GM18507 (cell line): Measurements from ENCODE around the gene TPM3.
A peak's percentile ranks its signal among the peaks of the same experiment; 100 is the strongest.
"Not testable (repeated sequence)": the region's sequence is repeated elsewhere in the genome, so short reads cannot be mapped to it uniquely, and the experiment has no call there.

ENCODE experiments used
- DNase-seq: peaks from one replicate; pipeline ENCODE4 v3.0.0; 2011; ENCODE audit warnings: low read depth; ENCODE audit not compliant: insufficient read length; ENCODE audit errors: extremely low spot score
- FAIRE-seq: peaks from 2 replicates; lab custom pipeline; 2011; peaks lifted over from hg19 to GRCh38; lab: Jason Lieb, UNC

TPM3 gene

DNA sequence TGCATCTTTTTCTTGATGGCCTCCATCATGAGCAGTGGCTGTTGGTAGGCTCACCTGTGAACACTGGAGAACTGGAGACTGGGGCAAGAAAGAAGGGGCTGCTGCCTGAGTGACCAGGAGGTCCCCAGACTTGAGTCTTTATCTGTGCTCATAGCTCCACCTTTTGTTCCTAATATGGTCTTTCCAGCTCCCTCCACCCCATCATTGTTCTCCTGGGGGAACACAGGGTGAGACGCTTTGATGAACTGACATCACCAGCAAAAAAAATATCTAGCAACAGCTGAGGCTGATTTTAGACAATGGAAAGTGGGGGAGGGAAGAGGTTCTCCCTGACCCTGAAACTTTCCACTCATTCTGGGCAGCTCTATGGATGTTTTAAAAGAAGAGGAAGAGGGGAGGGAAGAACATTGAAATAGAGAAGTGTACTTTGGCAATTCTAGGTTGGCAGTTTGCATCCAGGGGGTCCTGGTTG, at the start of gene TPM3:
Gene TPM3, minus strand, starts transcription at position 111 of the 472 bp plus-strand sequence. Its CDS starts 82 bp downstream, at position 29.
- no peak for DNase-seq
- no peak for FAIRE-seq

DNA sequence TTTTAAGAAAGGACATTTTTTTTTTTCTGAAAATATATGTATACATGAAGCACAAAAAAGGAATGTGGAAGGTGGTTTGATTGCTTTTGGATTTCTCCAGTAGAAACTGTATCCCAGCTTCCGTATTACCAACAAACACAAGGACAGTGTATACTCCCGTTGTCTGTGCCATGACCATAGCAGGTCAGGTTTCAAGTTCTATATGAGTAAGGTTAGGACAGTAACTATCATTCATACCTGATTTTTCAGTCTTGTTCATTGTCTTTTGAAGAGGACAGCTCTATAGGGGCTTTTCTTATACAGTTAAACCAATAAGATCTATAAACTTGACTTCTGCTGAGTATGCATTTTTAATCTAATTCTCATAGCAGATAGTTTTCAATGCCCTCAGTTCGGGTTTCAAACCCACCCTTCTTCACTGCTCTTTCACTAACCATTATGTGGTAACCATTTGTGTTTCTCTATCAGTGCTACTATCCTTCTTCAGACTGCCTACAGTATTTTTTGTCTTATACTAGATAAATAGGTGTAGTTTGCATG, 48.5 kb upstream of the TPM3 start:
- DNase-seq (no peak), FAIRE-seq (no peak)

GRCh38 chr1:154239491-154239890, 47.6 kb upstream of the TPM3 start:
- no peak for FAIRE-seq
- no peak for DNase-seq

- no peak for FAIRE-seq
- no peak for DNase-seq
These were observed 46.1 kb upstream of the TPM3 start for GRCh38 chr1:154237880-154238506.

GRCh38 chr1:154237435-154237834, 45.5 kb upstream of the TPM3 start:
- DNase-seq (no peak), FAIRE-seq (no peak)

- DNase-seq: no peak
- FAIRE-seq: no peak
These were observed 45.0 kb upstream of the TPM3 start for GRCh38 chr1:154236855-154237254.

- not testable (repeated sequence) for FAIRE-seq, DNase-seq
These were observed 41.2 kb upstream of the TPM3 start for GRCh38 chr1:154233127-154233526.

- not testable (repeated sequence) for DNase-seq, FAIRE-seq
These were observed 39.2 kb upstream of the TPM3 start for GRCh38 chr1:154231112-154231511.

- DNase-seq (no peak), FAIRE-seq (no peak)
These were observed 33.5 kb upstream of the TPM3 start for GRCh38 chr1:154225370-154225769.

DNA sequence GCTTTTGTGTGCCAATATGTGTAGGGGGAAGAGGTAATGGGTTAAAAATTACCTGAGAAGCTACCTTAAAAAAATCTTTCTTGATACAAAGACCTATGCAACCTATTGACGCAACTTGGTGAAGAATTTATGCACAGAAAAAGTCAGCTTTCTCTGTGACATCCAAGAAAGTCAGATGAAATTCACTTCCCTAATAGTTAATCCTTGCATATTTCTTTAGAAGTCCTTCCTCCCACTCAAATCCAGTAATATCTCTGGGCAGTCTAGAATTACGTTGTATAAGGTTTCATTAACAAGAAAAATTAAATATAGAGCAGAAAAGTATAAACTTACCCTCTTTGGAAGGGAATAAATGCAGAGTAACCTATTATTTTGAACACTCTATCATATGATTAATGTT, 31.7 kb upstream of the TPM3 start:
- FAIRE-seq: no peak
- no peak for DNase-seq

DNA sequence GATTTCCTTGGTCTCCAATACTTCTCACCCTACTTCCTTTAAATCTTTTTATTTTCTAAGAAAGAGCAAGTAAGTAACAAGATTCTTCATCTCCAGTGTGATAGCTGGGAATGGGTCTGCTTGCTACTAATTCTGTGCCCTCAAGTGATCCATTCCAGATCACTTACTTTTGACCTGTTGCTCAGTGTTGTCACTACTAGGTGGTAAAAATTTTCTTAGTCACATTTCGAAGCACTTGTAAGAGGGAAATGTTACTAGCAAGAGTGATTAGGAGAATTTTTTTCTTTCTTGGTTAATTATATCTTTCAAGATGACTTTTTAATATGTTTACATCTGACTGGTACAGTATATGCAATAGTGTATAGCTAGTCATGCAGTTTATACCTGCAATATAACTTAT, 31.0 kb upstream of the TPM3 start:
- FAIRE-seq (no peak), DNase-seq (no peak)

DNA sequence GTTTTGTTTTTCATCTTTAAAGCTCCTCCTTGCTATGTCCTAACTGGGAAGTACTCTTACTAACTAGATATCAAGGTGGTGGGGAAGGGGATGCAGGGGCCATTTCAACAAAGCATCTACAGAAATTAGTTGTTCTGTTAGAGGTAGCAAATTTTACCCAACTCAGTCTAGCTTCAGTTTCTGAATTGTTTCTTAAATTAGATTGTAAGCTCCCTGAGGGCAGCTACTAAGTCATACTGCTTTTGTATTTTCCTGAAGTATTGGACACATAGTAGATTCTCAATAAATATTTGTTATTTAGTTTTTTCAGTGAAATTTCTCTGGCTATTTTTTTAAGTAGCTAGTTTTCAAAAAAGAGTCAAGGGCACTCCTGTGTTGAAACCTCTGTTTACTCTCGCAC, 30.6 kb upstream of the TPM3 start:
- DNase-seq (no peak), FAIRE-seq (no peak)

DNA sequence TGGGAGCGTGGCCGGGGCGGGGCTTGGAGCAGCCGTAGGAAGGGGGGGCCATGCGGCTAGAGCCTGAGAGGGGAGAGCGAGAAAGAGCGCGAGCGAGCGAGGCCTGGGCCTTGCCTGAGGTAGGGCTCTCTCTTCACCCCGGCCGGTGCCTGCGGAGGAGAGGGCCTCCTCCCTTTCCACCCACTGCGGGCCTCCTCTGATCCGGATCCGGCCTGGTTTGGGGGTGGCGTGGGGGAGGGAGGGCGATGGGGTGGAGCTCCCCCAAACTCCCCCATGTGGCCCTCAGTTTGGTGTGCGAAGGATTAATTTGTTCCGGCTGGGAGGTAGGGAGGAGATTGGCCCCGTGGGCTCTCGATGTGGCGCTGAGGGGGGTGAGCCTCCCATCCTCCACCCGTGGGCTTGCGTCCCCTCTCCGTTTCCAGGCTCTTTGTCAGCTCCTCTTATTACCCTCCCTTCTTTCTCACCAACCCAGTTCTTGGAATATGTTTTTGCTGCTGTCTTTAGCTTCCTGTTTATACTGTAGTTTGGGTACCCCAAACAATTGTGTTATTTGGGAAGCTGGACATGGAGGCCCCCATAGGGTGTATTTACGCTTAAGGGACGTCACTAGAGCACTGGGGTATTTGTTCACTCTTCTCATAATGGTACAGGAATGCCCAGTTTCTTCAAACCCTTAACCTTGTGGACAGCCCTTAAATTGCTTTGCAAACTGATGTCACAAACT, 29.5 kb upstream of the TPM3 start:
- FAIRE-seq: no peak
- peak; percentile 18 for DNase-seq

DNA sequence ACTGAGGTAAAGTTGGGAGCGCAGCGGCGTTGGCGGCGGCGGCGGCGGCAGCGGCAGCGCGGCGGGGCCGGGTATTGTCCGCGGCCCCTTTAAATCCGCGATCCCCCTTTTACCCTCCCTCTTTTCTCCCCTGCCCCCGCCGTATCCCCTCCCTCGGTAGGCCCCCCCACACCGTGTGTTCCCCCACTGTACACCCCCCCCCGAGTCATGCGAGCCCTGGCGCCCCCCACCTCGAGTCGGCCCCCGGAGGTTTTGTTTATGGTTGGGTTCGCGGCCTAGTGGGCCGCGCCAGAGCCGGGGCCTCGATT, 29.0 kb upstream of the TPM3 start:
- DNase-seq: no peak
- no peak for FAIRE-seq

DNA sequence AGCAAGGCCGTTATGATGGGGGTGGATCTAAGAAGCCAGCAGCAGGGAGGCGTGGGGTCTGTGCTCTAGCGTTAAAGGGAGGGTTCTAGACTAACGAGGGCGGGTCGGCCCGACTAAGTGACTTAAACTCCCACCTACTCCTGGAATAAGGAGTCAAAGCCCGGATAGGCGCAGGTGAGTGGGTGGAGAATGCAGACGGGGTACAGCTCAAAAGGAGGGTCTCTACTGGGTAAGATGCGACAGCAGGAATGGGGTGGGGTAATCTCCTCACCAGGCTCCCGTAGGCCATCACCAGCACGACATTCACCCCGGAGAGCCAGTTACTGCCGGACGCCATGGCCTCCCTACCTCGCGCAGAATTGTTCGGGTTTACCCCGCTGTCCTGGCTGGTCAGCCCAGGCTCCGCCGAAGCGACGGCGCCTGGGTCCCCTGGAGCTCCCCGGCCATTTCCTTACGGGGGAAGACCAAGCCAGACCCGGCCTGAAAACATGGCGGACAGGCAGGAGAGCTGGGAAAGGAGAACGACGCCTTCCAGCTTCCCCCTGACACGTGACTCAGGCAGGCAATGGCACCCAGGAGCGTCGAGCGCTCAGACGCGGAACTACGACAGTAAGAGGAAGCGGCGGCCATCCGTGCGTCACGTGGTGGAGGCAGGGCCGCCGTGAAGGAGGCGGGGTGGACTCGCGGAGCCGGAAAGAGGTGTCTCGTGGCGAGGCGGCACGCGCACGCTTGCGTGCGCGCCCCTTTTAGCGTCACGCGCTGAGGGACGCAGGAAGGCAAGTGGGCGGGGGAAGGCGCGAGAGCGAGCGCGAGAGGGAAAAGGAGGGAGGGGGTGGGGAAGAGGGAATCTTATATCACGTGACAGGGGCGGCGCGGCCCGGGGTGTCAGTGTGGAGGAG, 28.4 kb upstream of the TPM3 start, which contains the start of gene UBAP2L:
Gene UBAP2L, plus strand, starts transcription at position 885 of the 899 bp plus-strand sequence. CDS start 4,169 bp downstream, outside the sequence.
- DNase-seq (peak; percentile 85), FAIRE-seq (peak; percentile 98)

- no peak for DNase-seq
- FAIRE-seq: no peak
These were observed 27.6 kb upstream of the TPM3 start for GRCh38 chr1:154219541-154219940.

DNA sequence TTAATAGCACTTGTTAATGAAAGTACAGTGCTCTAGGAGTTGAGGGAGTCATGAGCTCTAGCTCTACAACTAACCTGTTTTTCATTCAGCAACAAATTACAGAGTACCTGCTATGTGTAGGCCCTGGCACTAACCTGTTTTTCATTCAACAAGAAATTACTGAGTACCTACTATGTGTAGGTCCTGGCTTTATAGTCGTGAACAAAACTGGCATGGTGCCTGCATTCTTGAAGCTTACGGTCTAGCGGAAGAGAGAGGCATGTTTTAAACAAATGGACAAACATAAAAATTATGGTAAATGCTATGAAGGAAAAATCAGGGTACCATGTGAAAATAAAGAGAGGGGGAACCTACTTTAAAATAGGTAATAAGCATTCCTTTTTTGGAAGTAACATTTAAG, 26.6 kb upstream of the TPM3 start:
- FAIRE-seq (no peak), DNase-seq (no peak)

GRCh38 chr1:154213274-154213673, 21.4 kb upstream of the TPM3 start:
- FAIRE-seq: no peak
- no peak for DNase-seq

DNA sequence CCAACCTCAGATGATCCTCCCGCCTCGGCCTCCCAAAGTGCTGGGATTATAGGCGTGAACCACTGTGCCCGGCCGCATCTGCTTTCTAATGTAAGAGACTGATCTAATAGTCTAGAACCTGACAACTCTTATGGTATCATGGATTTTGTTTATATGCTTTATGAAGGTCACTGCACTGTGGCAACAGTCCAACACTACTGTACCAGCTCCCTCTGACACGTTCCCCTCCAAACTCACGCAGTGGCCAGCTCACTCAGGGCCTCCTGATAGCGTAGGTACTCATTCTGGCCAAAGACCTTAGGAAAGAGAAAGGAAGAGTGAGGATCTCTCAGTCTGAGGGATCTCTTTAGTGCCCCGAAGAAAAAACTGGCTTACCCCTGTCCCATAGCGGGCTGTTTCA, 20.2 kb upstream of the TPM3 start:
- no peak for FAIRE-seq
- no peak for DNase-seq
